D341Med (cell line): Measurements from ENCODE around the gene ZNF710.
"Not testable (repeated sequence)": the region's sequence is repeated elsewhere in the genome, so short reads cannot be mapped to it uniquely, and the experiment has no call there.

Experiments used
- DNase-seq: peaks from one replicate; pipeline ENCODE4 v3.0.0; 2012; ENCODE audit warnings: low spot score

The ZNF710 gene

GRCh38 chr15:90059208-90059985, 58.3 kb downstream of the ZNF710 start:
- no peak for DNase-seq

- no peak for DNase-seq
Measured at GRCh38 chr15:90060797-90061196, 59.7 kb downstream of the ZNF710 start.

- DNase-seq = no peak
Measured at GRCh38 chr15:90062023-90062442, 60.9 kb downstream of the ZNF710 start.

GRCh38 chr15:90062462-90062932, 61.4 kb downstream of the ZNF710 start:
- DNase-seq = no peak

GRCh38 chr15:90062973-90063769, 62.0 kb downstream of the ZNF710 start:
- DNase-seq = no peak

- DNase-seq = no peak
Measured at GRCh38 chr15:90063770-90064247, 62.7 kb downstream of the ZNF710 start.

- DNase-seq = no peak
Measured at GRCh38 chr15:90064911-90065681, 64.0 kb downstream of the ZNF710 start.

- no peak for DNase-seq
Measured at GRCh38 chr15:90065682-90066049, 64.5 kb downstream of the ZNF710 start.

GRCh38 chr15:90067181-90067952, 66.2 kb downstream of the ZNF710 start:
- no peak for DNase-seq

GRCh38 chr15:90067953-90068606, 67.0 kb downstream of the ZNF710 start:
- no peak for DNase-seq

- DNase-seq = not testable (repeated sequence)
Measured at GRCh38 chr15:90070623-90071022, 69.5 kb downstream of the ZNF710 start.

GRCh38 chr15:90071220-90071807, 70.2 kb downstream of the ZNF710 start:
- DNase-seq = peak; percentile 78

GRCh38 chr15:90072978-90073640, 72.0 kb downstream of the ZNF710 start:
- no peak for DNase-seq

- DNase-seq = no peak
Measured at GRCh38 chr15:90074023-90074422, 72.9 kb downstream of the ZNF710 start.

GRCh38 chr15:90074916-90075315, 73.8 kb downstream of the ZNF710 start:
- DNase-seq = no peak

- no peak for DNase-seq
Measured at GRCh38 chr15:90075420-90076289, 74.5 kb downstream of the ZNF710 start.

GRCh38 chr15:90076716-90077115, 75.6 kb downstream of the ZNF710 start:
- DNase-seq = no peak

- DNase-seq = no peak
Measured at GRCh38 chr15:90078965-90079364, 77.8 kb downstream of the ZNF710 start.
